IPS-20b (cell line): ENCODE data around the gene CCDC30.
"Not testable (repeated sequence)": the region's sequence is repeated elsewhere in the genome, so short reads cannot be mapped to it uniquely, and the experiment has no call there.

Experiments
- H3K27ac ChIP-seq: one replicate; pipeline ENCODE4 v1.5.1; 2013; ENCODE audit warnings: low read length
- H3K27me3 ChIP-seq: 2 replicates; pipeline ENCODE4 v1.6.1; 2013; ENCODE audit warnings: mild to moderate bottlenecking, low read length, inconsistent platforms; ENCODE audit not compliant: insufficient read depth
- H3K36me3 ChIP-seq: 2 replicates; pipeline ENCODE4 v1.6.1; 2013; ENCODE audit warnings: low read depth, mild to moderate bottlenecking, inconsistent platforms, low read length, moderate library complexity; ENCODE audit not compliant: insufficient read depth
- H3K4me1 ChIP-seq: 2 replicates; pipeline ENCODE4 v1.6.1; 2013; ENCODE audit warnings: mild to moderate bottlenecking, control low read depth, inconsistent platforms, low read length, moderate library complexity; ENCODE audit not compliant: insufficient read depth
- H3K4me3 ChIP-seq: 2 replicates; pipeline ENCODE4 v1.5.1; 2013; ENCODE audit warnings: mild to moderate bottlenecking, low read length, inconsistent platforms
- H3K9ac ChIP-seq: 2 replicates; pipeline ENCODE4 v1.6.1; 2013; ENCODE audit warnings: low read depth, mild to moderate bottlenecking, inconsistent platforms, low read length, moderate library complexity
- H3K9me3 ChIP-seq: 2 replicates; pipeline ENCODE4 v1.6.1; 2013; ENCODE audit warnings: mild to moderate bottlenecking, low read depth, low read length, inconsistent platforms; ENCODE audit not compliant: insufficient read depth

CCDC30 gene

DNA sequence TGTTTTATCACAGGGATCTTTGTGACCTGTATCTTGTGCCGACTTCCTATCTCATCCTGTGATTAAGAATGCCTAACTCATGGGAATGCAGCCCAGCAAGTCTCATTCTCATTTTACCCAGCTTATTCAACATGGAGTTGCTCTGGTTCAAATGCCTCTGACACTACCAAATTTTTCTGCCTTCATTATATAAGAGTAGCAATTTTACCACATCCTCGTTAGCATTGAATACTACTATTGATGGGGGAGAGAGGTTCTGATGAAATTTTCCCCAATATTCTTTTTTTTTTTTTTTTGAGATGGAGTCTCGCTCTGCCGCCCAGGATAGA, 150.7 kb downstream of the CCDC30 start:
- Histone ChIP-seq H3K27me3 (no peaks in the 10 kb centered on the region), H3K27ac (no peak overlapping the region), H3K36me3 (no peaks in the 10 kb centered on the region), H3K9ac (no peak overlapping the region), H3K4me1 (no peaks in the 10 kb centered on the region), H3K4me3 (no peak overlapping the region), H3K9me3 (no peaks in the 10 kb centered on the region)

DNA sequence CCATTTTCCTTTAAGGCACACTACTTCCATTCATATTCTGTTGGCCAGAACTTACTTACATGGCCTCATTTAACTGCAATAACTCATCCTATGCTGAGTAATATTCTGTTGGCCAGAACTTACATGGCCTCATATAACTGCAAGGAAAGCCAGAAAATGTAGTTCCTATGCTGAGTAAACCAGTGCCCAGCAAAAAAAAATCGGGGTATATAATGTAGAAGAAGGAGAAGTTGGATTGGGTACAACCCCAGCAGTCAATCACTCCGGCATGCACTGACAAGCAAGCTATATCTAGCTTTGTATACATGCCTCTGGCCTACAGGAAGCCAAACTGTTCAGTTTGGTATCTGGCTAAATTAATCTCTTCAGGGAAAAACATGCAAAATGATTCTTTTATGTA, 155.8 kb downstream of the CCDC30 start:
- Histone ChIP-seq H3K27ac (no peak overlapping the region), H3K4me1 (no peaks in the 10 kb centered on the region), H3K27me3 (no peaks in the 10 kb centered on the region), H3K9ac (no peak overlapping the region), H3K36me3 (no peaks in the 10 kb centered on the region), H3K4me3 (no peak overlapping the region), H3K9me3 (no peaks in the 10 kb centered on the region)

DNA sequence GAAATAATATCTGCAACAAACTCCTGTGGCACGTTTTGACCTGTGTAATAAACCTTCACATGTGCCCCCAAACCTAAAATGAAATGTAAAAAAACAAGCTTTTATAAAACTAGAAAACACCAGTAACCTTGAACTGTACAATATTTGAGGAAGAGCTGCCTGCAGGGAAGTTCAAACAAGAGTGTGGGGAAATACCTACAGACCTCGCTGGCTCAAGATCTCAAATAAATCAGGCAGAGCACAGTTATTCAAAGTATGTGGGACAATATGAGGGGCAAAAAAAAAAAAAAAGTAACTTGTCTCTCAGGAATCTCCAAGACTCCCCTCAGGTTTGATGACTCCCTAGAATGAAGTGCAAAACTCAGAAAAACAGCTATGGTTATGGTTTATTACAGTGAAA, 157.2 kb downstream of the CCDC30 start:
- H3K4me1 ChIP-seq, result no peaks in the 10 kb centered on the region
- H3K27ac ChIP-seq, result no peak overlapping the region
- no peaks in the 10 kb centered on the region for H3K27me3 ChIP-seq
- no peak overlapping the region for H3K9ac ChIP-seq
- H3K9me3 ChIP-seq, result no peaks in the 10 kb centered on the region
- H3K36me3 ChIP-seq, result no peaks in the 10 kb centered on the region
- H3K4me3 ChIP-seq, result no peak overlapping the region

GRCh38 chr1:42621180-42621579, 158.1 kb downstream of the CCDC30 start:
- not testable (repeated sequence) for H3K4me1 ChIP-seq, H3K27ac ChIP-seq, H3K36me3 ChIP-seq, H3K4me3 ChIP-seq, H3K27me3 ChIP-seq, H3K9ac ChIP-seq, H3K9me3 ChIP-seq

- not testable (repeated sequence) for H3K27ac ChIP-seq, H3K36me3 ChIP-seq, H3K9ac ChIP-seq, H3K9me3 ChIP-seq, H3K27me3 ChIP-seq, H3K4me1 ChIP-seq, H3K4me3 ChIP-seq
Observed at GRCh38 chr1:42627205-42627604, 164.1 kb downstream of the CCDC30 start.

DNA sequence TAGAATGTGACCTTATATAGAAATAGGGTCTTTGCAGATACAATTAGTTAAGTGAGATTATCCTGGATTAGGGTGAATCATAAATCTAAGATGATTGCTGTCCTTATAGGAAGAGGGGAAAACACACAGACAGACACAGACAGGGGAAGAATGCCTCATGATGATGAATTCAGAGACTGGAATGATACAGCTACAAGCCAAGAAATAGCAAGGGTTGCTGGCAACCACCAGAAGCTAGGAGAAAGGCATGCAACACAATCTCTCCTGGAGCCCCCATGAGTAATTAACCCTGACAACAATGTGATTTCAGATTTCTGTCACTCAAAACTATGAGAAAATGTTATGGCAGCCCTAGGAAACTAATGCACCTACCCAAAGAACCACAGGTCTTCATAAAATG, 176.0 kb downstream of the CCDC30 start:
- no peaks in the 10 kb centered on the region for H3K36me3 ChIP-seq
- H3K9me3 ChIP-seq, result no peaks in the 10 kb centered on the region
- H3K4me1 ChIP-seq, result no peaks in the 10 kb centered on the region
- no peaks in the 10 kb centered on the region for H3K27me3 ChIP-seq
- H3K27ac ChIP-seq, result no peak overlapping the region
- no peak overlapping the region for H3K9ac ChIP-seq
- H3K4me3 ChIP-seq, result no peak overlapping the region

- H3K27ac ChIP-seq, result no peak overlapping the region
- H3K4me1 ChIP-seq, result no peaks in the 10 kb centered on the region
- H3K9me3 ChIP-seq, result no peaks in the 10 kb centered on the region
- no peaks in the 10 kb centered on the region for H3K27me3 ChIP-seq
- H3K4me3 ChIP-seq, result no peak overlapping the region
- no peaks in the 10 kb centered on the region for H3K36me3 ChIP-seq
- no peak overlapping the region for H3K9ac ChIP-seq
Observed at GRCh38 chr1:42646056-42646455, 183.0 kb downstream of the CCDC30 start.

- no peak overlapping the region for H3K27ac ChIP-seq
- H3K27me3 ChIP-seq, result peaks cover 15% of the 10 kb centered on the region; the same call in 1 of the 2 replicates
- H3K36me3 ChIP-seq, result peaks cover 24% of the 10 kb centered on the region
- no peak overlapping the region for H3K4me3 ChIP-seq
- H3K4me1 ChIP-seq, result no peaks in the 10 kb centered on the region
- no peaks in the 10 kb centered on the region for H3K9me3 ChIP-seq
- no peak overlapping the region for H3K9ac ChIP-seq
Observed at GRCh38 chr1:42657201-42657600, 194.1 kb downstream of the CCDC30 start.

GRCh38 chr1:42657981-42658876, 195.1 kb downstream of the CCDC30 start, which contains the start of gene PPIH:
PPIH (plus strand) TSS chr1:42658423; CDS start chr1:42658447, 24 bp downstream.
- Histone ChIP-seq H3K9me3 (no peaks in the 10 kb centered on the region), H3K36me3 (peaks cover 33% of the 10 kb centered on the region), H3K27me3 (0 out of 2 replicates have a peak, but pooled peaks cover 9% of the 10 kb centered on the region), H3K9ac (peak within 1 kb of the TSS; percentile 91), H3K4me3 (peak within 1 kb of the TSS; percentile 95), H3K27ac (peak within 1 kb of the TSS; percentile 95), H3K4me1 (no peaks in the 10 kb centered on the region)

DNA sequence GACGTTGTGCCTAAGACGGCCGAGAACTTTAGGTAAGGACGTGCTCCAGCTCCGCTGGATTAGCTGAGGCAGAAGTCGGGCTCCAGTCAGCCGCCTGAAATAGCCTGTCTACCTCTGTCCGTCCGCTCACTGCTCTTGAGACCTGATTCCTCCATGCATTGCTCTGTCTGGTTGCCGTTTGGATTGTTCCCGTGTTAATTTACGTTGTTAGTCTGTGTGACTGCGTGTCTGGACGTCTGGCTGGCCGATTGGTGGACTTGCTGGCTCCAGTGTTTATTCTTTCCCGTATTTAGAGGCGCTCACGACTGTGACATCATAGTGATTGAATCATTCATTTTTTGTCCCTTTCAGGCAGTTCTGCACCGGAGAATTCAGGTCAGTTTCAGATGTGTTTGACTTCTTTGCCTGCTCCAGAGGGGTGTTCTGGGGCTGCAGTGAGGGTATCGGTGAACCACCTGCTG, 195.8 kb downstream of the CCDC30 start:
- H3K9ac ChIP-seq, result peak overlapping the region; percentile 91
- 0 out of 2 replicates have a peak, but pooled peaks cover 2% of the 10 kb centered on the region for H3K27me3 ChIP-seq
- peak overlapping the region; percentile 95 for H3K27ac ChIP-seq
- H3K36me3 ChIP-seq, result peaks cover 40% of the 10 kb centered on the region
- H3K4me3 ChIP-seq, result peak overlapping the region; percentile 95
- no peaks in the 10 kb centered on the region for H3K9me3 ChIP-seq
- H3K4me1 ChIP-seq, result no peaks in the 10 kb centered on the region

- Histone ChIP-seq H3K4me3 (no peak overlapping the region), H3K9ac (no peak overlapping the region), H3K36me3 (peaks cover 61% of the 10 kb centered on the region), H3K9me3 (no peaks in the 10 kb centered on the region), H3K27ac (no peak overlapping the region), H3K4me1 (no peaks in the 10 kb centered on the region), H3K27me3 (no peaks in the 10 kb centered on the region)
Observed at GRCh38 chr1:42660907-42661500, 197.9 kb downstream of the CCDC30 start.

DNA sequence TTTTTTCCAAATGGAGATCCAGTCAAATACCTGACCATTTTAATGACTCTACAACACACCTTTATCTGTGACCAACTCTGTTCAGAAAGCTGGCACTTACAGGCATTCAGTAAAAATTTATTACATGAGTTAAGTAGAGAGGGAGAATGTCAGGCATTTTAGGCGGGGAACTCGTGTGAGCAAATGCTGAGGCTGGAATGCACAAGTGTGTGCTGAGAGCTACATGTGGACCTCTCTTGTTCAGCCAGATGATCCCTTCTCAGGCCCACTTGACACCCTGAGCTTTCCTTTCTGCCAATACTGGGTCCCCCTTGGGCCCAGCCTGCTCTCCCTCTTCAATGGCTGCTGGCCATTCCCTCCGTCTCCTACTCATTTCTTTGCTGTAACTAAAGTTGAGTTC, 206.8 kb downstream of the CCDC30 start:
- Histone ChIP-seq H3K9me3 (no peaks in the 10 kb centered on the region), H3K36me3 (peaks cover 76% of the 10 kb centered on the region), H3K4me1 (no peaks in the 10 kb centered on the region), H3K4me3 (no peak overlapping the region), H3K9ac (no peak overlapping the region), H3K27me3 (no peaks in the 10 kb centered on the region), H3K27ac (no peak overlapping the region)
